ENCODE data around the gene GALE.
"Not testable (repeated sequence)": the region's sequence is repeated elsewhere in the genome, so short reads cannot be mapped to it uniquely, and the experiment has no call there.

Gene GALE

GRCh38 chr1:23826590-23826989 lies 26.0 kb upstream of the GALE start:
- not testable (repeated sequence) for H3K9me3 ChIP-seq (ENCODE audit: control insufficient read depth in 2 of 2, low read length in 2 of 2); H3K36me3 ChIP-seq (ENCODE audit: control insufficient read depth in 2 of 2, insufficient read depth in 2 of 2, low read length in 2 of 2); H3K4me3 ChIP-seq (ENCODE audit: low read length in 2 of 2); H3K27me3 ChIP-seq (ENCODE audit: control insufficient read depth in 1 of 2, insufficient read depth in 2 of 2, low read length in 2 of 2); H3K4me1 ChIP-seq (ENCODE audit: control insufficient read depth, insufficient read depth, low read length); H3K27ac ChIP-seq (ENCODE audit: low read length); H3K9ac ChIP-seq (ENCODE audit: low read length in 2 of 2)

- Histone ChIP-seq H3K27me3 (ENCODE audit: control insufficient read depth in 1 of 2, insufficient read depth in 2 of 2, low read length in 2 of 2) (no peaks in the 10 kb centered on the region), H3K9me3 (ENCODE audit: control insufficient read depth in 2 of 2, low read length in 2 of 2) (no peaks in the 10 kb centered on the region), H3K4me1 (ENCODE audit: control insufficient read depth, insufficient read depth, low read length) (peaks cover 5% of the 10 kb centered on the region), H3K27ac (ENCODE audit: low read length) (peak overlapping the region; percentile 95), H3K36me3 (ENCODE audit: control insufficient read depth in 2 of 2, insufficient read depth in 2 of 2, low read length in 2 of 2) (no peaks in the 10 kb centered on the region), H3K4me3 (ENCODE audit: low read length in 2 of 2) (peak overlapping the region; percentile 96 to 99), H3K9ac (ENCODE audit: low read length in 2 of 2) (peak overlapping the region; percentile 79 to 99)
These were observed 25.4 kb upstream of the GALE start for GRCh38 chr1:23825762-23826522.

- H3K9me3 ChIP-seq (ENCODE audit: control insufficient read depth in 2 of 2, low read length in 2 of 2) = no peaks in the 10 kb centered on the region
- H3K4me3 ChIP-seq (ENCODE audit: low read length in 2 of 2) = peak within 1 kb of the TSS; percentile 96 to 99
- peaks cover 0 to 2% of the 10 kb centered on the region in 2 donors for H3K36me3 ChIP-seq (ENCODE audit: control insufficient read depth in 2 of 2, insufficient read depth in 2 of 2, low read length in 2 of 2)
- peak within 1 kb of the TSS; percentile 99 to 100 for H3K9ac ChIP-seq (ENCODE audit: low read length in 2 of 2)
- peak within 1 kb of the TSS; percentile 95 for H3K27ac ChIP-seq (ENCODE audit: low read length)
- H3K27me3 ChIP-seq (ENCODE audit: control insufficient read depth in 1 of 2, insufficient read depth in 2 of 2, low read length in 2 of 2) = no peaks in the 10 kb centered on the region
- peaks cover 5% of the 10 kb centered on the region for H3K4me1 ChIP-seq (ENCODE audit: control insufficient read depth, insufficient read depth, low read length)
These were observed 24.7 kb upstream of the GALE start, which contains the start of gene HMGCL for GRCh38 chr1:23825076-23825761. Gene HMGCL (minus strand): TSS chr1:23825429. CDS start chr1:23825415, 14 bp downstream.

GRCh38 chr1:23824711-23825075 lies 24.1 kb upstream of the GALE start:
- Histone ChIP-seq H3K4me1 (ENCODE audit: control insufficient read depth, insufficient read depth, low read length) (peaks cover 5% of the 10 kb centered on the region), H3K27me3 (ENCODE audit: control insufficient read depth in 1 of 2, insufficient read depth in 2 of 2, low read length in 2 of 2) (no peaks in the 10 kb centered on the region), H3K27ac (ENCODE audit: low read length) (peak overlapping the region; percentile 95), H3K9ac (ENCODE audit: low read length in 2 of 2) (peak overlapping the region; percentile 99 to 100), H3K36me3 (ENCODE audit: control insufficient read depth in 2 of 2, insufficient read depth in 2 of 2, low read length in 2 of 2) (peaks cover 0 to 2% of the 10 kb centered on the region in 2 donors), H3K9me3 (ENCODE audit: control insufficient read depth in 2 of 2, low read length in 2 of 2) (no peaks in the 10 kb centered on the region), H3K4me3 (ENCODE audit: low read length in 2 of 2) (peak overlapping the region; percentile 96 to 99)

- H3K9me3 ChIP-seq (ENCODE audit: control insufficient read depth in 2 of 2, low read length in 2 of 2) = no peaks in the 10 kb centered on the region
- peaks cover 0 to 4% of the 10 kb centered on the region in 2 donors for H3K36me3 ChIP-seq (ENCODE audit: control insufficient read depth in 2 of 2, insufficient read depth in 2 of 2, low read length in 2 of 2)
- H3K27me3 ChIP-seq (ENCODE audit: control insufficient read depth in 1 of 2, insufficient read depth in 2 of 2, low read length in 2 of 2) = no peaks in the 10 kb centered on the region
- no peak overlapping the region for H3K4me3 ChIP-seq (ENCODE audit: low read length in 2 of 2)
- no peak overlapping the region for H3K9ac ChIP-seq (ENCODE audit: low read length in 2 of 2)
- H3K27ac ChIP-seq (ENCODE audit: low read length) = no peak overlapping the region
- H3K4me1 ChIP-seq (ENCODE audit: control insufficient read depth, insufficient read depth, low read length) = peaks cover 5% of the 10 kb centered on the region
These were observed 23.2 kb upstream of the GALE start for GRCh38 chr1:23823767-23824166.

GRCh38 chr1:23817633-23818032 lies 17.1 kb upstream of the GALE start:
- no peak overlapping the region for H3K27ac ChIP-seq (ENCODE audit: low read length)
- H3K9ac ChIP-seq (ENCODE audit: low read length in 2 of 2) = no peak overlapping the region
- H3K4me3 ChIP-seq (ENCODE audit: low read length in 2 of 2) = no peak overlapping the region
- no peaks in the 10 kb centered on the region for H3K4me1 ChIP-seq (ENCODE audit: control insufficient read depth, insufficient read depth, low read length)
- H3K36me3 ChIP-seq (ENCODE audit: control insufficient read depth in 2 of 2, insufficient read depth in 2 of 2, low read length in 2 of 2) = peaks cover 37% of the 10 kb centered on the region in 2 donors
- no peaks in the 10 kb centered on the region for H3K9me3 ChIP-seq (ENCODE audit: control insufficient read depth in 2 of 2, low read length in 2 of 2)
- H3K27me3 ChIP-seq (ENCODE audit: control insufficient read depth in 1 of 2, insufficient read depth in 2 of 2, low read length in 2 of 2) = no peaks in the 10 kb centered on the region

GRCh38 chr1:23816906-23817305 lies 16.4 kb upstream of the GALE start:
- Histone ChIP-seq H3K9me3 (ENCODE audit: control insufficient read depth in 2 of 2, low read length in 2 of 2) (no peaks in the 10 kb centered on the region), H3K27me3 (ENCODE audit: control insufficient read depth in 1 of 2, insufficient read depth in 2 of 2, low read length in 2 of 2) (no peaks in the 10 kb centered on the region), H3K4me3 (ENCODE audit: low read length in 2 of 2) (no peak overlapping the region), H3K9ac (ENCODE audit: low read length in 2 of 2) (no peak overlapping the region), H3K36me3 (ENCODE audit: control insufficient read depth in 2 of 2, insufficient read depth in 2 of 2, low read length in 2 of 2) (peaks cover 42 to 45% of the 10 kb centered on the region in 2 donors), H3K27ac (ENCODE audit: low read length) (no peak overlapping the region), H3K4me1 (ENCODE audit: control insufficient read depth, insufficient read depth, low read length) (no peaks in the 10 kb centered on the region)

GRCh38 chr1:23816361-23816760 lies 15.8 kb upstream of the GALE start:
- H3K4me1 ChIP-seq (ENCODE audit: control insufficient read depth, insufficient read depth, low read length) = no peaks in the 10 kb centered on the region
- H3K4me3 ChIP-seq (ENCODE audit: low read length in 2 of 2) = no peak overlapping the region
- H3K9me3 ChIP-seq (ENCODE audit: control insufficient read depth in 2 of 2, low read length in 2 of 2) = no peaks in the 10 kb centered on the region
- H3K27me3 ChIP-seq (ENCODE audit: control insufficient read depth in 1 of 2, insufficient read depth in 2 of 2, low read length in 2 of 2) = no peaks in the 10 kb centered on the region
- H3K27ac ChIP-seq (ENCODE audit: low read length) = no peak overlapping the region
- no peak overlapping the region for H3K9ac ChIP-seq (ENCODE audit: low read length in 2 of 2)
- peaks cover 44 to 50% of the 10 kb centered on the region in 2 donors for H3K36me3 ChIP-seq (ENCODE audit: control insufficient read depth in 2 of 2, insufficient read depth in 2 of 2, low read length in 2 of 2)

GRCh38 chr1:23814016-23814415 lies 13.5 kb upstream of the GALE start:
- Histone ChIP-seq H3K9me3 (ENCODE audit: control insufficient read depth in 2 of 2, low read length in 2 of 2) (no peaks in the 10 kb centered on the region), H3K27me3 (ENCODE audit: control insufficient read depth in 1 of 2, insufficient read depth in 2 of 2, low read length in 2 of 2) (no peaks in the 10 kb centered on the region), H3K4me1 (ENCODE audit: control insufficient read depth, insufficient read depth, low read length) (peaks cover 3% of the 10 kb centered on the region), H3K27ac (ENCODE audit: low read length) (no peak overlapping the region), H3K9ac (ENCODE audit: low read length in 2 of 2) (no peak overlapping the region), H3K4me3 (ENCODE audit: low read length in 2 of 2) (no peak overlapping the region), H3K36me3 (ENCODE audit: control insufficient read depth in 2 of 2, insufficient read depth in 2 of 2, low read length in 2 of 2) (peaks cover 45 to 50% of the 10 kb centered on the region in 2 donors)

- H3K36me3 ChIP-seq (ENCODE audit: control insufficient read depth in 2 of 2, insufficient read depth in 2 of 2, low read length in 2 of 2) = peaks cover 41 to 44% of the 10 kb centered on the region in 2 donors
- no peak overlapping the region for H3K27ac ChIP-seq (ENCODE audit: low read length)
- no peaks in the 10 kb centered on the region for H3K27me3 ChIP-seq (ENCODE audit: control insufficient read depth in 1 of 2, insufficient read depth in 2 of 2, low read length in 2 of 2)
- no peaks in the 10 kb centered on the region for H3K9me3 ChIP-seq (ENCODE audit: control insufficient read depth in 2 of 2, low read length in 2 of 2)
- no peak overlapping the region for H3K9ac ChIP-seq (ENCODE audit: low read length in 2 of 2)
- peaks cover 3% of the 10 kb centered on the region for H3K4me1 ChIP-seq (ENCODE audit: control insufficient read depth, insufficient read depth, low read length)
- H3K4me3 ChIP-seq (ENCODE audit: low read length in 2 of 2) = no peak overlapping the region
These were observed 10.4 kb upstream of the GALE start for GRCh38 chr1:23810818-23811540.
